ENCODE measurements around the gene KRTAP5-9. TPM values are rescaled to one million over a fixed set of nuclear protein-coding genes. Genes with fewer than 3 reads are reported as not detected.
"Not testable (repeated sequence)": the region's sequence is repeated elsewhere in the genome, so short reads cannot be mapped to it uniquely, and the experiment has no call there.

The KRTAP5-9 gene
- total and polyA plus RNA-seq, 2 donors from 2014 or later: 0.66 TPM; not detected in 1

DNA sequence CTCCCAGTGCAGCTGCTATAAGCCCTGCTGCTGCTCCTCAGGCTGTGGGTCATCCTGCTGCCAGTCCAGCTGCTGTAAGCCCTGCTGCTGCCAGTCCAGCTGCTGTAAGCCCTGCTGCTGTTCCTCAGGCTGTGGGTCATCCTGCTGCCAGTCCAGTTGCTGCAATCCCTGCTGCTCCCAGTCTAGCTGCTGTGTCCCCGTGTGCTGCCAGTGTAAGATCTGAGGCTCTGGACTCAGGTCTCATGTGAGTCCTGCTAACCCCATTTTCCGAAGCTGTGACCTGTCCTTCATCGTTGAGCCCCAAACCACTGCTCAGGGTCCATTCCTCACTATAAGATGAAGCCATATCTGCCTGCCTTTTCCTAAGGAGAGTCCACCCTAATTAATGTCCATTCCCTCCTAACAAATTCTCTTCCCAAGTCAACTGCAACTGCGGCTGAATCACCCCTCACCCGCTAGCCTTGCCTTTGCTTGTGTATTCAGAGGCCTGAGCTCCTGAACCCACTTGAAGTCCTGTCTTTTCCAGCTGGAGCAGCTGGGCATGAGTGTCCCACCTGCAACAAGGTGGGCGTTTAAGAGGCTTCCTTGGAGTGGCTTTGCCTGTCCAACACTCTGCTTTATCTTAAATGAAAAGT lies 20.5 kb upstream of the KRTAP5-9 start:
- Histone ChIP-seq H3K4me3 (ENCODE audit: low read length in 3 of 3) (no peak overlapping the region), H3K27me3 (ENCODE audit: control insufficient read depth, insufficient read depth, low read length) (no peaks in the 10 kb centered on the region), H3K9me3 (ENCODE audit: control insufficient read depth in 2 of 3, insufficient read depth in 1 of 3, low read length in 3 of 3) (no peaks in the 10 kb centered on the region), H3K4me1 (ENCODE audit: control insufficient read depth in 2 of 3, insufficient read depth in 2 of 3, low read depth in 1 of 3, low read length in 3 of 3) (no peaks in the 10 kb centered on the region), H3K9ac (ENCODE audit: low read length in 3 of 3) (no peak overlapping the region), H3K36me3 (ENCODE audit: control insufficient read depth in 2 of 3, insufficient read depth in 3 of 3, low read length in 3 of 3) (no peaks in the 10 kb centered on the region), H3K27ac (ENCODE audit: low read depth in 2 of 2, low read length in 2 of 2) (no peak overlapping the region)
- FAIRE-seq (no peak), DNase-seq (no peak)
- TF ChIP-seq, protein P1, sequence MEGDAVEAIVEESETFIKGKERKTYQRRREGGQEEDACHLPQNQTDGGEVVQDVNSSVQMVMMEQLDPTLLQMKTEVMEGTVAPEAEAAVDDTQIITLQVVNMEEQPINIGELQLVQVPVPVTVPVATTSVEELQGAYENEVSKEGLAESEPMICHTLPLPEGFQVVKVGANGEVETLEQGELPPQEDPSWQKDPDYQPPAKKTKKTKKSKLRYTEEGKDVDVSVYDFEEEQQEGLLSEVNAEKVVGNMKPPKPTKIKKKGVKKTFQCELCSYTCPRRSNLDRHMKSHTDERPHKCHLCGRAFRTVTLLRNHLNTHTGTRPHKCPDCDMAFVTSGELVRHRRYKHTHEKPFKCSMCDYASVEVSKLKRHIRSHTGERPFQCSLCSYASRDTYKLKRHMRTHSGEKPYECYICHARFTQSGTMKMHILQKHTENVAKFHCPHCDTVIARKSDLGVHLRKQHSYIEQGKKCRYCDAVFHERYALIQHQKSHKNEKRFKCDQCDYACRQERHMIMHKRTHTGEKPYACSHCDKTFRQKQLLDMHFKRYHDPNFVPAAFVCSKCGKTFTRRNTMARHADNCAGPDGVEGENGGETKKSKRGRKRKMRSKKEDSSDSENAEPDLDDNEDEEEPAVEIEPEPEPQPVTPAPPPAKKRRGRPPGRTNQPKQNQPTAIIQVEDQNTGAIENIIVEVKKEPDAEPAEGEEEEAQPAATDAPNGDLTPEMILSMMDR (IDR thresholded peaks at IDR 0.05; ENCODE audit: borderline replicate concordance, extremely low read depth, insufficient read depth): no peak
- intact Hi-C loops (cut with DNase I): no loop called here

DNA sequence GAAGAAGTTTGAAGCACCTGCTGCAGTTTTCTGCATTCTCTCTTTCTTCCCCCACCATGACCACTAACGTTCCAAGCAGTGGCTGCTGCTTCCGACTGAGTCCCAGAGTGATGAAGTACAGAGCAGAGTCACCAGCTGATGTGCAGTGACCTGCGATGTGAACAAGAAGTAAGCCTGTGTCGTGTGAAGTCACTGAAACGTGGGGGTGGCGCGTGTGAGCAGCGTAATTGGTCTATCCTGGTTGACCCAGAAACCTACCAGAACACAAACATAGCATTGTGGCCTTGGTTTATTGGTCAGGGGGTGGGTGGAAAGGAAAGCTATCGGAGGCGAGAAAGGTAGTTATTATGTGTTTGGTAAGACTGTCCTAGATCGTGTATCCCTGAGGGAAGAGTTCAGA lies 17.6 kb upstream of the KRTAP5-9 start:
- TF ChIP-seq, protein P1 (IDR thresholded peaks at IDR 0.05; ENCODE audit: borderline replicate concordance, extremely low read depth, insufficient read depth): no peak
- H3K36me3 ChIP-seq (ENCODE audit: control insufficient read depth in 2 of 3, insufficient read depth in 3 of 3, low read length in 3 of 3): no peaks in the 10 kb centered on the region
- no peak overlapping the region for H3K27ac ChIP-seq (ENCODE audit: low read depth in 2 of 2, low read length in 2 of 2)
- DNase-seq (peak in 3 of 5 donors; percentile 61 to 72 (median 65)), FAIRE-seq (no peak)
- peaks cover 0 to 5% (median 0%) of the 10 kb centered on the region in 3 donors for H3K4me1 ChIP-seq (ENCODE audit: control insufficient read depth in 2 of 3, insufficient read depth in 2 of 3, low read depth in 1 of 3, low read length in 3 of 3)
- H3K9ac ChIP-seq (ENCODE audit: low read length in 3 of 3): no peak overlapping the region
- H3K27me3 ChIP-seq (ENCODE audit: control insufficient read depth, insufficient read depth, low read length): no peaks in the 10 kb centered on the region
- H3K4me3 ChIP-seq (ENCODE audit: low read length in 3 of 3): no peak overlapping the region
- no peaks in the 10 kb centered on the region for H3K9me3 ChIP-seq (ENCODE audit: control insufficient read depth in 2 of 3, insufficient read depth in 1 of 3, low read length in 3 of 3)
- intact Hi-C loops (cut with DNase I): no loop called here

DNA sequence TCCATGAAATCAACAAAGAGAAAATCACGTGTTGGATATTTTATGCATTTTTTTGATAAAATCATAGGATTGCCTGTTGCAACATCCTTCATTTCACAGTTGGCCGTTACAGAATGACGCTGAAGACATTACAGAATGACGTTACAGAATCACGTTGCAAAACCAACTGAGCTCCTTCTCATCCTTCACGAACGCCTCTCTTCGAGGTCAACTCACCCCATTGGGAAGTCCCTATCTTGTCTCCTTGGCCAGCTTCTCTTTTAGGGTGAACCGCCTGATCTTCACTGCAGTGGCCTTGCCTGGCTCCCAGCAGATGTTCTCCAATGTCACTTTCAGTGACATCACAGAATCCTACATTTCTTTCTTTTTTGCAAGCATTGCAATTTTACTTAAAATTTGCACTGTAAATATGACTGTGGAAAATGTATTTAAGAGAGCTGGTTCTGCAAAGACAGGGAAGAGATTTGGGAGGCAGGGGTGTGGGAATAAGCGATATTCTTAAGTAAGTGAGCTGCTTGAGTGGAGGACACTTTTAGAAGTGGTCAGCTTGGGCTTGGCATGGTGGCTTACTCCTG lies 16.1 kb upstream of the KRTAP5-9 start:
- no peak for FAIRE-seq

DNA sequence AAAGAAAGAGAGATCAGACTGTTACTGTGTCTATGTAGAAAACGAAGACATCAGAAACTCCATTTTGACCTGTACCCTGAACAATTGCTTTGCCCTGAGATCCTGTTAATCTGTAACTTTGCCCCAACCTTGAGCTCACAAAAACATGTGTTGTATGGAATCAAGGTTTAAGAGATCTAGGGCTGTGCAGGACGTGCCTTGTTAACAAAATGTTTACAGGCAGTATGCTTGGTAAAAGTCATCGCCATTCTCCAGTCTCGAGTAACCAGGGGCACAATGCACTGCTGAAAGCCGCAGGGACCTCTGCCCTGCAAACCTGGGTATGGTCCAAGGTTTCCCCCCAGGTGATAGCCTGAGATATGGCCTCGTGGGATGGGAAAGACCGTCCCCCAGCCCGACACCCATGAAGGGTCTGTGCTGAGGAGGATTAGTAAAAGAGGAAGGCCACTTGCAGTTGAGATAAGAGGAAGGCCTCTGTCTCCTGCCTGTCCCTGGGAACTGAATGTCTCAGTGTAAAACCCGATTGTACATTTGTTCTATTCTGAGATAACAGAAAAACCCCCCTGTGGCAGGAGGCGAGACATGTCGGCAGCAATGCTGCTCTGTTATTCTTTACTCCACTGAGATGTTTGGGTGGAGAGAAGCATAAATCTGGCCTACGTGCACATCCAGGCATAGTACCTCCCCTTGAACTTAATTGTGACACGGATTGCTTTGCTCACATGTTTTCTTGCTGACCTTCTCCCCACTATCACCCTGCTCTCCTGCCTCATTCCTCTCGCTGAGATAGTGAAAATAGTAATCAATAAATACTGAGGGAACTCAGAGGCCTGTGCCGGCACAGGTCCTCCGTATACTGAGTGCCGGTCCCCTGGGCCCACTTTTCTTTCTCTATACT lies 13.3 kb upstream of the KRTAP5-9 start:
- peak in 1 of 5 donors; percentile 13 for DNase-seq

More for the DNA sequence above, 16.1 kb upstream of the KRTAP5-9 start:
- Histone ChIP-seq H3K27ac (ENCODE audit: low read depth in 2 of 2, low read length in 2 of 2) (no peak overlapping the region), H3K4me1 (ENCODE audit: control insufficient read depth in 2 of 3, insufficient read depth in 2 of 3, low read depth in 1 of 3, low read length in 3 of 3) (peaks cover 0 to 5% (median 0%) of the 10 kb centered on the region in 3 donors), H3K9ac (ENCODE audit: low read length in 3 of 3) (no peak overlapping the region), H3K27me3 (ENCODE audit: control insufficient read depth, insufficient read depth, low read length) (no peaks in the 10 kb centered on the region), H3K9me3 (ENCODE audit: control insufficient read depth in 2 of 3, insufficient read depth in 1 of 3, low read length in 3 of 3) (no peaks in the 10 kb centered on the region), H3K36me3 (ENCODE audit: control insufficient read depth in 2 of 3, insufficient read depth in 3 of 3, low read length in 3 of 3) (no peaks in the 10 kb centered on the region), H3K4me3 (ENCODE audit: low read length in 3 of 3) (no peak overlapping the region)
- no peak for DNase-seq
- intact Hi-C loops (cut with DNase I): no loop called here
- TF ChIP-seq, protein P1 (IDR thresholded peaks at IDR 0.05; ENCODE audit: borderline replicate concordance, extremely low read depth, insufficient read depth): no peak

More for the DNA sequence above, 13.3 kb upstream of the KRTAP5-9 start:
- H3K27ac ChIP-seq (ENCODE audit: low read depth in 2 of 2, low read length in 2 of 2); H3K9me3 ChIP-seq (ENCODE audit: control insufficient read depth in 2 of 3, insufficient read depth in 1 of 3, low read length in 3 of 3); H3K27me3 ChIP-seq (ENCODE audit: control insufficient read depth, insufficient read depth, low read length); intact Hi-C loops (cut with DNase I); H3K4me3 ChIP-seq (ENCODE audit: low read length in 3 of 3); H3K4me1 ChIP-seq (ENCODE audit: control insufficient read depth in 2 of 3, insufficient read depth in 2 of 3, low read depth in 1 of 3, low read length in 3 of 3); H3K9ac ChIP-seq (ENCODE audit: low read length in 3 of 3); H3K36me3 ChIP-seq (ENCODE audit: control insufficient read depth in 2 of 3, insufficient read depth in 3 of 3, low read length in 3 of 3); FAIRE-seq: not testable (repeated sequence)
